Astrocyte of the hippocampus (primary cell): ENCODE data around the gene GRIK3.

Experiments used
- DNase-seq: peaks from one replicate; pipeline ENCODE4 v3.0.0; 2011; ENCODE audit warnings: low read depth, low spot score

Gene GRIK3

GRCh38 chr1:37015713-37016112 is 18.6 kb downstream of the GRIK3 start:
- DNase-seq = no peak

- DNase-seq = no peak
These were observed 22.1 kb downstream of the GRIK3 start for GRCh38 chr1:37012226-37012625.

GRCh38 chr1:37010011-37010410 is 24.3 kb downstream of the GRIK3 start:
- no peak for DNase-seq

GRCh38 chr1:37009521-37009920 is 24.8 kb downstream of the GRIK3 start:
- DNase-seq = no peak

- no peak for DNase-seq
These were observed 28.0 kb downstream of the GRIK3 start for GRCh38 chr1:37006132-37006868.

- no peak for DNase-seq
These were observed 31.4 kb downstream of the GRIK3 start for GRCh38 chr1:37002898-37003297.

- DNase-seq = no peak
These were observed 32.6 kb downstream of the GRIK3 start for GRCh38 chr1:37001703-37002102.

- DNase-seq = no peak
These were observed 38.2 kb downstream of the GRIK3 start for GRCh38 chr1:36996106-36996505.

- no peak for DNase-seq
These were observed 39.4 kb downstream of the GRIK3 start for GRCh38 chr1:36994868-36995267.

- DNase-seq = no peak
These were observed 40.0 kb downstream of the GRIK3 start for GRCh38 chr1:36994294-36994693.

GRCh38 chr1:36992139-36992943 is 42.0 kb downstream of the GRIK3 start:
- no peak for DNase-seq

- no peak for DNase-seq
These were observed 42.8 kb downstream of the GRIK3 start for GRCh38 chr1:36991551-36991950.

GRCh38 chr1:36990928-36991327 is 43.4 kb downstream of the GRIK3 start:
- no peak for DNase-seq

- DNase-seq = no peak
These were observed 45.1 kb downstream of the GRIK3 start for GRCh38 chr1:36989241-36989640.

GRCh38 chr1:36988741-36989193 is 45.5 kb downstream of the GRIK3 start:
- DNase-seq = no peak

GRCh38 chr1:36988321-36988720 is 46.0 kb downstream of the GRIK3 start:
- no peak for DNase-seq

- no peak for DNase-seq
These were observed 47.0 kb downstream of the GRIK3 start for GRCh38 chr1:36987276-36987675.

- no peak for DNase-seq
These were observed 47.9 kb downstream of the GRIK3 start for GRCh38 chr1:36986241-36986985.

GRCh38 chr1:36984675-36985074 is 49.6 kb downstream of the GRIK3 start:
- no peak for DNase-seq

GRCh38 chr1:36984026-36984425 is 50.3 kb downstream of the GRIK3 start:
- DNase-seq = no peak

GRCh38 chr1:36982709-36983108 is 51.6 kb downstream of the GRIK3 start:
- no peak for DNase-seq
